ENCODE data around the gene MAP3K6. TPM values are rescaled to one million over a fixed set of nuclear protein-coding genes. Genes with fewer than 3 reads are reported as not detected.
A peak's percentile ranks its signal among the peaks of the same experiment; 100 is the strongest.

The MAP3K6 gene
- total and polyA plus RNA-seq, 2 donors (not counting 3 experiments of a cell fraction or from before 2014, with no cell fraction given) = 9.9 to 12.4 TPM

DNA sequence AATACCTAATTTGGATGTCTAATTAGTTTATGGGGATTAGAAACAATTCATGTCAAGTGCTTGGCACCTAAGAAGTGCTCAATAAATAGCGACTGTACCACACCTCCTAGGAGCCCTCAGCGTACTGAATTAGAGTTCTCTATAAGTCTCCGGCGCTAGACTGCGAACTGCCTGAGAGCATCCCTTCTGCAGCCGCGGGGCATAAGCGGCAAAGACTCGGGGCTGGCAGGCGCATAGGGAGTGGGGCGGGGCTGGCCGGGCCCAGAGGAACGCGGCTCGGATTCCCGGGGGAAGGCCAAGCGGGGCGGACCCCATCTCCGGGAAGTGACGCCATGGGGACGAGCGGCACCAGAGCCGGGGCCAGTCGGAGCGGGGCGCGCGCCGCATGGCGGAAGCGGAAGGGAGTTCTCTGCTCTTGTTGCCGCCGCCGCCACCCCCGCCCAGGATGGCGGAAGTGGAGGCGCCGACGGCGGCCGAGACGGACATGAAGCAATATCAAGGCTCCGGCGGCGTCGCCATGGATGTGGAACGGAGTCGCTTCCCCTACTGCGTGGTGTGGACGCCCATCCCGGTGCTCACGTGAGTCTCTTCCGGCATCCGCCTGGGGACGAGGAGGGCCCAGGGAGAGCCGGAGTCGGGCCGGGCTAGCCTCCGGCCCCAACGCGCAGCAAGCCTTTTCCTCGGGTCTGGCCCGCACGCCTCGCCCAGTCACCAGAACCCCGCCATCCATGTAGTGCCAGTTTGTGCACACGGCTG is 44.8 kb downstream of the MAP3K6 start, which contains the start of gene TMEM222:
TSS of gene TMEM222 (plus strand) at position 351 of the 756 bp plus-strand sequence. CDS start at position 386, 35 bp downstream.
- TF ChIP-seq POLR2A (IDR thresholded peaks at IDR 0.05; ENCODE audit: low read depth, low read length) = peak; percentile 94
- TF ChIP-seq JUN (IDR thresholded peaks at IDR 0.05; ENCODE audit: borderline replicate concordance, insufficient read depth, insufficient read length, low read depth) = no peak
- peak; percentile 95 for TF ChIP-seq POLR2AphosphoS5 (IDR thresholded peaks at IDR 0.05; ENCODE audit: insufficient read depth, low read depth, low read length)
- TF ChIP-seq MYC (IDR thresholded peaks at IDR 0.05; ENCODE audit: low read depth, low read length) = no peak
- TF ChIP-seq EZH2 (IDR thresholded peaks at IDR 0.05; ENCODE audit: borderline replicate concordance, low read depth, low read length, severe bottlenecking) = no peak
- no peak for TF ChIP-seq FOS (IDR thresholded peaks at IDR 0.05; ENCODE audit: borderline replicate concordance, insufficient read depth, low read length)
- peak; percentile 17 for TF ChIP-seq MAX (IDR thresholded peaks at IDR 0.05; ENCODE audit: insufficient read depth, insufficient read length)
- TF ChIP-seq GATA2 (IDR thresholded peaks at IDR 0.05; ENCODE audit: insufficient read depth, insufficient read length, low read depth, low read length) = no peak
- TF ChIP-seq CTCF (IDR thresholded peaks at IDR 0.05; ENCODE audit: extremely low read depth in 1 of 2, insufficient read depth in 1 of 2, low read depth in 1 of 2, low read length in 2 of 2) = no peak
- dilution Hi-C loops (cut with MboI; ENCODE audit: extremely low pct_ligation_motif_present, low sequenced_read_pairs) = no loop called here
- peak within 1 kb of the TSS; percentile 77 for H3K27ac ChIP-seq (ENCODE audit: insufficient read depth, low read depth, low read length)

More for the DNA sequence above, 44.8 kb downstream of the MAP3K6 start, which contains the start of gene TMEM222:
- H3K4me1 ChIP-seq (ENCODE audit: control insufficient read depth, extremely low read depth, insufficient read depth, low read length) = peaks cover 11% of the 10 kb centered on the region
- no peaks in the 10 kb centered on the region for H3K9me1 ChIP-seq (replicated peaks; ENCODE audit: control insufficient read depth, extremely low read depth, insufficient read depth, low read length)
- FAIRE-seq (peak; percentile 97), DNase-seq (ENCODE audit: low read depth, low spot score) (peak; percentile 97)
- H2AFZ ChIP-seq (ENCODE audit: low read depth, low read length) = peak within 1 kb of the TSS; percentile 99
- peaks cover 3 to 7% of the 10 kb centered on the region in 2 experiments for H3K36me3 ChIP-seq (ENCODE audit: control insufficient read depth in 2 of 2, extremely low read depth in 1 of 2, insufficient read depth in 2 of 2, low read length in 2 of 2)
- H4K20me1 ChIP-seq (replicated peaks; ENCODE audit: control insufficient read depth, extremely low read depth, insufficient read depth, low read length) = no peaks in the 10 kb centered on the region
- intact Hi-C loops (cut with micrococcal nuclease) = loop anchor here (1.0 to 5.0 kb wide), 6 partner anchors 10 to 277 kb away; partner anchors contain the start of genes GPR3 and WASF2
- H3K4me2 ChIP-seq (ENCODE audit: insufficient read depth, low read length) = peak within 1 kb of the TSS; percentile 90
- ChIA-PET CTCF (interaction anchor here (0.6 to 1.6 kb wide), 6 partner anchors 11 to 283 kb away, joined by 3 to 20 read pairs (median 3); partner anchors contain the start of gene MAP3K6), POLR2A (no interaction called here)
- H3K9me3 ChIP-seq (replicated peaks; ENCODE audit: control insufficient read depth, insufficient read depth, low read length) = no peaks in the 10 kb centered on the region
- H3K79me2 ChIP-seq (ENCODE audit: control insufficient read depth, insufficient read depth, low read length) = peaks cover 45% of the 10 kb centered on the region
- H3K27me3 ChIP-seq (ENCODE audit: control insufficient read depth in 2 of 2, insufficient read depth in 2 of 2, low read length in 2 of 2) = no peaks in the 10 kb centered on the region
- H3K4me3 ChIP-seq (replicated peaks in 1 of 3; ENCODE audit: insufficient read depth in 1 of 3, low read depth in 1 of 3, low read length in 3 of 3) = peak within 1 kb of the TSS; percentile 47 to 82 (median 68)
- H3K9ac ChIP-seq (replicated peaks; ENCODE audit: extremely low read depth, insufficient read depth, low read length) = peak within 1 kb of the TSS; percentile 92
- BruUV-seq (replicated peaks) = no TSS peak

Measured in endothelial cell of umbilical vein (primary cell).